ENCODE data around the gene WNK2. TPM values are rescaled to one million over a fixed set of nuclear protein-coding genes. Genes with fewer than 3 reads are reported as not detected.

Gene WNK2
- polyA plus RNA-seq, 1 donor = 80.4 TPM

- H3K9me3 ChIP-seq (ENCODE audit: control insufficient read depth, low read depth, low read length) = peaks cover 6% of the 10 kb centered on the region
- WGBS (ENCODE audit: insufficient coverage, low lambda C conversion rate) = no CpG with 5 or more reads among the region's 5 CpGs
- no peak overlapping the region for H3K27ac ChIP-seq (ENCODE audit: low read length)
- H3K4me3 ChIP-seq (ENCODE audit: low read length) = no peak overlapping the region
- no peaks in the 10 kb centered on the region for H3K36me3 ChIP-seq (ENCODE audit: control insufficient read depth, insufficient read depth, low read length)
- no peak for DNase-seq
- H3K27me3 ChIP-seq (ENCODE audit: control insufficient read depth, insufficient read depth, low read length) = no peaks in the 10 kb centered on the region
- peaks cover 26% of the 10 kb centered on the region for H3K4me1 ChIP-seq (ENCODE audit: control insufficient read depth, insufficient read depth, low read length)
Observed at GRCh38 chr9:93219692-93220091, 35.8 kb downstream of the WNK2 start.

GRCh38 chr9:93220627-93221026, 36.7 kb downstream of the WNK2 start:
- Histone ChIP-seq H3K9me3 (ENCODE audit: control insufficient read depth, low read depth, low read length) (no peaks in the 10 kb centered on the region), H3K27me3 (ENCODE audit: control insufficient read depth, insufficient read depth, low read length) (no peaks in the 10 kb centered on the region), H3K4me1 (ENCODE audit: control insufficient read depth, insufficient read depth, low read length) (peaks cover 31% of the 10 kb centered on the region), H3K27ac (ENCODE audit: low read length) (no peak overlapping the region), H3K36me3 (ENCODE audit: control insufficient read depth, insufficient read depth, low read length) (no peaks in the 10 kb centered on the region), H3K4me3 (ENCODE audit: low read length) (no peak overlapping the region)
- no peak for DNase-seq
- no CpG with 5 or more reads among the region's 4 CpGs for whole genome bisulfite sequencing (ENCODE audit: insufficient coverage, low lambda C conversion rate)

- Histone ChIP-seq H3K4me3 (ENCODE audit: low read length) (no peak overlapping the region), H3K36me3 (ENCODE audit: control insufficient read depth, insufficient read depth, low read length) (no peaks in the 10 kb centered on the region), H3K27me3 (ENCODE audit: control insufficient read depth, insufficient read depth, low read length) (no peaks in the 10 kb centered on the region), H3K9me3 (ENCODE audit: control insufficient read depth, low read depth, low read length) (no peaks in the 10 kb centered on the region), H3K27ac (ENCODE audit: low read length) (no peak overlapping the region), H3K4me1 (ENCODE audit: control insufficient read depth, insufficient read depth, low read length) (peaks cover 31% of the 10 kb centered on the region)
- no peak for DNase-seq
- no CpG with 5 or more reads among the region's 9 CpGs for WGBS (ENCODE audit: insufficient coverage, low lambda C conversion rate)
Observed at GRCh38 chr9:93221044-93221443, 37.1 kb downstream of the WNK2 start.

GRCh38 chr9:93222890-93223259, 38.9 kb downstream of the WNK2 start:
- Histone ChIP-seq H3K4me1 (ENCODE audit: control insufficient read depth, insufficient read depth, low read length) (peaks cover 37% of the 10 kb centered on the region), H3K36me3 (ENCODE audit: control insufficient read depth, insufficient read depth, low read length) (no peaks in the 10 kb centered on the region), H3K27ac (ENCODE audit: low read length) (no peak overlapping the region), H3K4me3 (ENCODE audit: low read length) (no peak overlapping the region), H3K9me3 (ENCODE audit: control insufficient read depth, low read depth, low read length) (no peaks in the 10 kb centered on the region), H3K27me3 (ENCODE audit: control insufficient read depth, insufficient read depth, low read length) (no peaks in the 10 kb centered on the region)
- WGBS (ENCODE audit: insufficient coverage, low lambda C conversion rate) = 100% methylated on average over 1 of the region's 7 CpGs
- DNase-seq = no peak

GRCh38 chr9:93223260-93224180, 39.6 kb downstream of the WNK2 start:
- Histone ChIP-seq H3K27ac (ENCODE audit: low read length) (no peak overlapping the region), H3K9me3 (ENCODE audit: control insufficient read depth, low read depth, low read length) (no peaks in the 10 kb centered on the region), H3K4me3 (ENCODE audit: low read length) (no peak overlapping the region), H3K36me3 (ENCODE audit: control insufficient read depth, insufficient read depth, low read length) (no peaks in the 10 kb centered on the region), H3K4me1 (ENCODE audit: control insufficient read depth, insufficient read depth, low read length) (peaks cover 42% of the 10 kb centered on the region), H3K27me3 (ENCODE audit: control insufficient read depth, insufficient read depth, low read length) (no peaks in the 10 kb centered on the region)
- peak in 1 of 2 donors; percentile 27 for DNase-seq
- no CpG with 5 or more reads among the region's 16 CpGs for whole genome bisulfite sequencing (ENCODE audit: insufficient coverage, low lambda C conversion rate)

GRCh38 chr9:93224591-93224990, 40.7 kb downstream of the WNK2 start:
- Histone ChIP-seq H3K27ac (ENCODE audit: low read length) (peak overlapping the region; percentile 13), H3K4me1 (ENCODE audit: control insufficient read depth, insufficient read depth, low read length) (peaks cover 45% of the 10 kb centered on the region), H3K27me3 (ENCODE audit: control insufficient read depth, insufficient read depth, low read length) (no peaks in the 10 kb centered on the region), H3K36me3 (ENCODE audit: control insufficient read depth, insufficient read depth, low read length) (no peaks in the 10 kb centered on the region), H3K9me3 (ENCODE audit: control insufficient read depth, low read depth, low read length) (no peaks in the 10 kb centered on the region), H3K4me3 (ENCODE audit: low read length) (no peak overlapping the region)
- peak; percentile 49 to 72 for DNase-seq
- WGBS (ENCODE audit: insufficient coverage, low lambda C conversion rate) = no CpG with 5 or more reads among the region's 2 CpGs

- H3K9me3 ChIP-seq (ENCODE audit: control insufficient read depth, low read depth, low read length) = no peaks in the 10 kb centered on the region
- no peaks in the 10 kb centered on the region for H3K27me3 ChIP-seq (ENCODE audit: control insufficient read depth, insufficient read depth, low read length)
- H3K4me3 ChIP-seq (ENCODE audit: low read length) = no peak overlapping the region
- no peaks in the 10 kb centered on the region for H3K36me3 ChIP-seq (ENCODE audit: control insufficient read depth, insufficient read depth, low read length)
- DNase-seq = no peak
- H3K4me1 ChIP-seq (ENCODE audit: control insufficient read depth, insufficient read depth, low read length) = peaks cover 53% of the 10 kb centered on the region
- 95% methylated on average over 3 of the region's 7 CpGs for WGBS (ENCODE audit: insufficient coverage, low lambda C conversion rate)
- no peak overlapping the region for H3K27ac ChIP-seq (ENCODE audit: low read length)
Observed at GRCh38 chr9:93225417-93225816, 41.5 kb downstream of the WNK2 start.

- H3K4me1 ChIP-seq (ENCODE audit: control insufficient read depth, insufficient read depth, low read length) = peaks cover 58% of the 10 kb centered on the region
- WGBS (ENCODE audit: insufficient coverage, low lambda C conversion rate) = no CpG with 5 or more reads among the region's 9 CpGs
Observed at GRCh38 chr9:93225892-93226291, 42.0 kb downstream of the WNK2 start.

GRCh38 chr9:93226819-93227218, 42.9 kb downstream of the WNK2 start:
- WGBS (ENCODE audit: insufficient coverage, low lambda C conversion rate) = no CpG with 5 or more reads among the region's 5 CpGs
- Histone ChIP-seq H3K27ac (ENCODE audit: low read length) (peak overlapping the region; percentile 13), H3K27me3 (ENCODE audit: control insufficient read depth, insufficient read depth, low read length) (no peaks in the 10 kb centered on the region), H3K4me3 (ENCODE audit: low read length) (no peak overlapping the region), H3K36me3 (ENCODE audit: control insufficient read depth, insufficient read depth, low read length) (peaks cover 4% of the 10 kb centered on the region), H3K4me1 (ENCODE audit: control insufficient read depth, insufficient read depth, low read length) (peaks cover 67% of the 10 kb centered on the region), H3K9me3 (ENCODE audit: control insufficient read depth, low read depth, low read length) (no peaks in the 10 kb centered on the region)
- peak; percentile 76 to 85 for DNase-seq

More at GRCh38 chr9:93225892-93226291, 42.0 kb downstream of the WNK2 start:
- no peak for DNase-seq
- Histone ChIP-seq H3K27me3 (ENCODE audit: control insufficient read depth, insufficient read depth, low read length) (no peaks in the 10 kb centered on the region), H3K9me3 (ENCODE audit: control insufficient read depth, low read depth, low read length) (no peaks in the 10 kb centered on the region), H3K4me3 (ENCODE audit: low read length) (no peak overlapping the region), H3K36me3 (ENCODE audit: control insufficient read depth, insufficient read depth, low read length) (no peaks in the 10 kb centered on the region), H3K27ac (ENCODE audit: low read length) (peak overlapping the region; percentile 13)

GRCh38 chr9:93228030-93228429, 44.1 kb downstream of the WNK2 start:
- Histone ChIP-seq H3K4me3 (ENCODE audit: low read length) (no peak overlapping the region), H3K4me1 (ENCODE audit: control insufficient read depth, insufficient read depth, low read length) (peaks cover 72% of the 10 kb centered on the region), H3K27me3 (ENCODE audit: control insufficient read depth, insufficient read depth, low read length) (no peaks in the 10 kb centered on the region), H3K27ac (ENCODE audit: low read length) (no peak overlapping the region), H3K9me3 (ENCODE audit: control insufficient read depth, low read depth, low read length) (no peaks in the 10 kb centered on the region), H3K36me3 (ENCODE audit: control insufficient read depth, insufficient read depth, low read length) (peaks cover 9% of the 10 kb centered on the region)
- no CpG with 5 or more reads among the region's 7 CpGs for WGBS (ENCODE audit: insufficient coverage, low lambda C conversion rate)
- no peak for DNase-seq

GRCh38 chr9:93228453-93228852, 44.5 kb downstream of the WNK2 start:
- no peaks in the 10 kb centered on the region for H3K9me3 ChIP-seq (ENCODE audit: control insufficient read depth, low read depth, low read length)
- H3K36me3 ChIP-seq (ENCODE audit: control insufficient read depth, insufficient read depth, low read length) = peaks cover 9% of the 10 kb centered on the region
- no peak overlapping the region for H3K27ac ChIP-seq (ENCODE audit: low read length)
- H3K4me3 ChIP-seq (ENCODE audit: low read length) = no peak overlapping the region
- WGBS (ENCODE audit: insufficient coverage, low lambda C conversion rate) = 72% methylated on average over 3 of the region's 8 CpGs
- H3K27me3 ChIP-seq (ENCODE audit: control insufficient read depth, insufficient read depth, low read length) = no peaks in the 10 kb centered on the region
- peaks cover 68% of the 10 kb centered on the region for H3K4me1 ChIP-seq (ENCODE audit: control insufficient read depth, insufficient read depth, low read length)
- no peak for DNase-seq
